ENCODE results near the gene EEPD1.
A peak's percentile ranks its signal among the peaks of the same experiment; 100 is the strongest.

Gene EEPD1

GRCh38 chr7:36284456-36285090 is 131.5 kb downstream of the EEPD1 start:
- DNase-seq: no peak

DNA sequence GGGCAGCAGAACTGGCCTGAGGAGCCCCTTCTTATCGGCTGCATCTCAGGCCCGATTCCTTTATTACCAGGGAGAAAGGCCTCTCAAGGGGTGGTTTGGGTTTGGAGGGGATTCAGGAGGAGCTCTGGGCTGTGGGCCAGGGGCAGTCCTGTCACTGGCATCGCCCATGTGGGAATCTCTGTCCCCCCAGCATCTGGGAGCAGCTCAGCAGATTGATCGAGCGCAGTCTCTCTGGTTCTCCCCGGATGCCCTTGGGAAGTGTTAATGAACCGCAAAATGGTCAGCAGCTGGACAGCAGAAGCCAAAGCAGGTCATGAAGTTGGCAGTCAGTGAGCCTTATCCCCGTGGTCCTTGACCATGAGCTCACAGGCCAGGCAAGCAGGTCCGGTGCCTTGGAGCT is 132.2 kb downstream of the EEPD1 start:
- DNase-seq: no peak

DNA sequence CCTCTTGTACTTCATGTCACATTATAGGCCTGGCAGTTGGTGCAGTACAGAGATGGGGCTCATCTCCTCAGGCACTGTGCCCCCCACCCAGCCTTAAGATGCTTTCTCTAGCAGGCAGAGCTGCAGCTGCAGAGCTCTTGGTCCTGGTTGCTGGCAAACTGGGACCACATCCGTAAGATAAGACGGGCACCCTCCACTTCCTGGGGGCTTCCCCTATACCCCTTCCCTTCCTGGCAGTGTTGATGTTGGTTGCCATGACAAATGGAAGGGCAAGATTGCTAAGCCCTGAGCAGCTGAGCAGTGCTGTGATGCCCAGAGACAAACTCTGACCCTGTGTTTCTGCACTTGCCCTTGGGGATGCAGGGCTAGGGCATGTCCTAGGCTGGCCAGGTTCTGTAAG is 133.2 kb downstream of the EEPD1 start:
- DNase-seq: no peak

GRCh38 chr7:36286688-36287087 is 133.6 kb downstream of the EEPD1 start:
- no peak for DNase-seq

- DNase-seq: no peak
These were observed 134.6 kb downstream of the EEPD1 start for GRCh38 chr7:36287371-36288241.

GRCh38 chr7:36288501-36288900 is 135.4 kb downstream of the EEPD1 start:
- no peak for DNase-seq

DNA sequence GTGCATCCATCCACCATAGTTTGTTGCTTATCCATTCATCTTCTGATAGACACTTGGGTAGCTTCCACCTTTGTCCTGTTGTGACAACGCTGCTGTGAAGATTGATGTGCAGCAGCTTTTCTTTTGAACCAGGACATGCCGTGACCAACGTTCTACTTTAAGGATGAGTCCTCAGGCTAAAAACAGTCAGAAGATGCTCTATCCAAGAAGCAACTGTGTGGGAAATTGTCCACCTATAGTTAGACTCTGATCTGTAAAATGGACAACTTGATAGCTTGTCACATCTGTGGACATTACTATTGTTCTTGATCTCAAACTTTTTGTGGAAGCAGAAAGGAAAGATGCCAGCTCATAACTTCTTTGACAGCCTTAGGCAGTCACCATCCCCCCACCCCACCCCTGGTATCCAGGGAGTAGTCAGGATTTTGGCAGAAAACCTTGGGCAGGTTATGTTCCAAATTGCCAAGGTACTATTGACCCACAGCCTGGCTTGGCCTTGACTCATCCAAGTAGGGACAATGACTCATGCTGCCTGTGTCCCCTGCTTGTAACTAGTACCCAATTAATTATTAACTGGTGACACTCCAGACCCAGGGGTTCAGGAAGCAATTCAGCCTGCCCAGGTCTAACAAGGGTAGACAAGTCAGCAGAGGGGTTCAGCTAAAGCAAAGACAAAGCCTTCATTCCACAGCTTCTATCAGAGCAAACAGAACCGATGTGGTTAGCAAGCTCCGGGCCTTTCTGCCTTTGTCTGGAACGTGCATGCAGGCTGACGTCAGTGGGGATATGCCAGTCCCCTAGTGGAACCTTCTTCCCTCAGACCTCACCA is 137.0 kb downstream of the EEPD1 start:
- no peak for DNase-seq

- peak; percentile 70 for DNase-seq
These were observed 138.6 kb downstream of the EEPD1 start for GRCh38 chr7:36291387-36292316.

DNA sequence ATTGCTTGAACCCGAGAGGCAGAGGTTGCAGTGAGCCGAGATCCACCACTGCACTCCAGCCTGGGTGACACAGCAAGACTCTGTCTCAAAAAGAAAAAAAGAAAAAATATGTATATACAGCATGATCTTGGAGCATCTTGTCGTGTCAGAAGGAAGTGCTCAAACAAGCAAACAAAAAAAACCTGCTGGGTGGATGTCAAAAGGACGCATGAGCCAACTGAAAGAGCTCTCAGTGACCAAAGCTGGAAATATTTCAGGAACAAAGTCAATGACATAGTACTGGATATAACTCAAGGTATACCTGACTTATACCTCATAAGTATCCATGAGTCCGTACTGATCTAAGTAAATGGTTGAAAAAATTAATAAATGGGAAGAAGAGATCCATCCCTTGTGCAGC is 142.0 kb downstream of the EEPD1 start:
- DNase-seq: no peak

- DNase-seq: no peak
These were observed 143.2 kb downstream of the EEPD1 start for GRCh38 chr7:36296284-36296683.

DNA sequence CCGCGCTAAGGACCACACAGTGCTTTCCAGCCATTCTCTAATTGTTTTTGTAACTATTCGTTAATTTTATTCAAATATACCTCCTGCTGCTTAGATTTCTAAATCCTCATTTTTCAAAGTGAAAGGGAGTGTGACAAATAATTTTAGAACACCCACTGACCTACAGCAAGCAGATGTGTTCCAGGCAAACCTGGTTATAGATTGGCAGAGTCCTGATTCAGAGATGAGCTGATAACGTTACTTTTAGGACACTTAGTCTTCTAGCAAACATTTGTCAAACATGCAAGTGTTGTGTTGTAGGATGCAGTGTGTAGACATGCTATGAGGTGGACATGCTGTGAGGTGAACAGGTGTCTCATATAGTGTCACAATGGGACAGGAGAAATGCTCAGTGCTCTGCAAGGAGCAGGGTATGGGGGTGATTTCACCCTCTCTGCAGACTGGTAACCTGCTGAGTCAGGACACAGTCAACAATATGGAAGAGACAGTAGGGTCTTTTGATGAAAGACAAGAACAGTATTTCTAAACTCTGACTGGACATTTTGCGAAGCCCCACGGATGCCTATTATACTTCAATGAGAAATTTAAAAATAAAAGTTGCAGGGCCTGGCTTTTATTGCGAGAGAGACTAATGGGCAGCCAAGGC is 144.4 kb downstream of the EEPD1 start:
- DNase-seq: no peak

DNA sequence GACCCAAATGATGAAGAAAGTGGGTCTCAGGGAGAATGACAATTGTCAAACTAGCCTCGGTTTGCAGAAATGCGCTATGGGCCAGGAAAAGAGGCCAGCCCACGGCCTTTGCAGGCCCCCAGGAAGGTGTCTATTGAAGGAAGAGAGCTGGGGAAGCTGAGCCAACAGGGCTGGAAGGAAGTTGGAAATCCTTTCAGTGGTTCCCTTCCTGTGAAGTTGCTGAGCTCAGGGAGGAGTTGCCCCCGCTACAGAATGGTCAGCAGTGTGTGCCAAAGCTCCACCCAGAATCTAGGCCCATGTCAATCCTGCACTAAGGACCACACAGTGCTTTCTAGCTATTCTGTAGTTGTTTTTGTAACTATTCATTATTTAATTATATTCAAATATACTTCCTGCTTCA is 145.1 kb downstream of the EEPD1 start:
- no peak for DNase-seq

- DNase-seq: no peak
These were observed 146.2 kb downstream of the EEPD1 start for GRCh38 chr7:36299223-36299774.

DNA sequence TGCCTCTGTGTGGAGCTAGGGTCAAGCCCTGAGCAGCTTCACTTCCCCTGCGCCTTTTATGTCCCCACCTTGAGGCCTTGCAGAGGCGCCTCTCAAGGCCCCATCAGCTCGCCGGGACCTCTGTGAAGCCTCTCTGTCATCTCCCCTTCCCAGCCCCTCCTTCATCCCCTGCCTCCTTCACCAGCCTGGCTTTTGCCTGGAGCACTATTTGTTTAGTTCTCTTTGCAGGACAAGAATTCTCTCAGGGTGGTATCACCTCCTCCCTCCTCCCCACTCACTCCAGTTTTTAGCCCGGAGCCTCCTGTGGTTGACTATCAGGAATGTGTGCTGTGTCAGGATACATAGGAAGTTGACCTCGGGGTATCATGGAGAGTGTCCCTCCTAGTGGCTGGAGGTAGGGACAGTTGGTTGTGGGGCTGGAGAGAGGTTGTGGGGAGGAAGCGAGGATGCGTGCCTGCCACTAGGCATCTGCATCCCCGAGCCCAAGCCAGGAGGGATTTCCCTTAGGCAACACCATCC is 146.8 kb downstream of the EEPD1 start:
- no peak for DNase-seq

GRCh38 chr7:36300696-36301350 is 147.8 kb downstream of the EEPD1 start:
- DNase-seq: no peak

DNA sequence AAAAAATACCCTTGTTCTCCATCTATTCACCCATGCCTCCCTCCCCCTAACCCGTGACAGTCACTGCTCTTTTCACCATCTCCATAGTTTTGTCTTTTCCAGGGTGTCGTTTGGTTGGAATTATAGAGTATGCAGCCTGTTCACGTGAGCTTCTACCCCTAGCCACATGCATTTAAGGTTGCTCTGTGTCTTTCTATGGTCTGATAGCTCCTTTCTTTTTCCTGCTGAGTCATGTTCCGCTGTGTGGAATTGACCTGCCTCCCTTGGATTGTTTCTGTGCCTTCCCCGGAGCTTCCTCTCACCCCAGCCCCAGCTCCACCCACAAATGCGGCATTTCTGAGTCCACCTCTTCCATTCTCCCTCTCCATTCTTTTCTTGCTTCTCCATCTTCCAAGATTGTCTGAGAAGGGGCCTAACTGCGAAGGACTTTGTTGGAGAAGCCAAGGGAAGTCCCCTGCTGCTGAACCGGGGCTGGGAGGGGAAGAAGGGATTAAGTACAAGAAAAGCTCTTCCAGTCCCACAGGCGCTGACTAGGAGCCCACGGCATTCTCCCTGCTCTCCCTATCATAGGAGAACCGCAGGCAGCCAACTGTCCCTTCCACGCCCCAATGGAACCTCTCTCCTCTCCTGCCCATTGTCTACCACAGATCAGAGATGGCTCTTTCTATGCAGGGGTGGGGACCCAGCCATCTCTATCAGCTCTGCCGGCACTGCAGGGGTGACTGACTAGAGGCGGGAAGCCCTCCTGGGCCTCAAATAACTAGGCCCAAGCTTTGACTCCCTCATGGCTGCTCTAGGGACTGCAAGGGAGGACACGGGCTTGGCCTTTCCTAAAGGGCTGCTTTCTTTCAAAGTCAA is 149.1 kb downstream of the EEPD1 start:
- no peak for DNase-seq

DNA sequence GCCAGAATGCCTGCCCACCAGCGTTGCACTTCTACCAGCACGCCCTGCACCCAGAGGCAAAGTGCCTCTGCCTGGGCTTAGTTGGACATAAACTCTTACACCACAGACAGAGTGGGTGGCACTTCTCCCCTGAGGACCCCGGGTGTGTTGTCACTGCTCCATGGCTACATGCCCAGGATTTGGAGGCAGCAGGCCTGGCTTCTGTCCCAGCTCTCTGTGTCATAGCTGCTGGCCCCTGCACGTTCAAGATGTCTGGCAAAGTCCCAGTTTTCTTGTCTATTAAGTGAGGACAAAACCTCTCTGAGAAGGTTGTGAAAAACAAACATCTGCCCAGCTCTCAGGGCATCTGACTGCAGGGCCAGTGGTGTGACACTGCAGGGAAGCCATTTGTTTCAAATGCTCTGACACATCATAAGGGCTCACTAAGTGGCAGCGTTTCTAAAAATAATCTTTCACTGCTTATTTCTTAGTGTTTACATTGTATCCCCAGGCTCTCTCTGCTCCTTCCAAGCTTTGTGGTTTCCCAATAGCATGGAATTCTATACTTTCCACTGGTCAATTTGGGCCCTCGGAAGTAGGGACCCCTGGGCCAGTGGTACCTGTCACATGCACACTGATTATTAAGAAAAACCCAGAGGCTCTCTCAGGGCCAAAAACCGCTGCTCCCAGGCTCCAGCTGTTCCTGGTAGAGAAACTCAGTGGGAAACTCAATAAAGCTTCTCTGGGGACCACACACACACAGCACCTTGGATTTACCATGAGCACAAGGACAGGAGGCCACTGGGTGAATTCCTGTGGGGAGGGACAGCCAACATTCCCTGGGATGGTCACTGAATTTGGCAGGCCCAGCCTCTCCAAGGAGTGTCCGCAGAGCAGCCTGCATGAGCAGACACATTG is 150.4 kb downstream of the EEPD1 start:
- peak; percentile 90 for DNase-seq

DNA sequence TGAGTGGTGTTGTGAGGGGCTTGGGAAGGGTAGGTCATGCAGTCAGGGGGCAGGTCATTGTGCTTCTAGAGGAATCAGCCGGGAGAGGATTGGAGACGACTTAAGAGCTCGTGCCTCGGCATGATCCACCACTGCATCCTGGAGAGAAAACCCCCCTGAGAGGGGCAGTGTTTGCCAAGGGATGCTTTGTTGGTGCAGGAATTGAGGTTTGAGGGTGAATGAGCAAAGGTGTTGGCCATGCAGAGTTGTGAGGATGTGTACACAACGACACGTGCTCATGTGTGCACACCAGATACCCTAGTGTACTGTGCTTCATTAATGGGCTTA is 151.0 kb downstream of the EEPD1 start:
- no peak for DNase-seq

GRCh38 chr7:36305226-36305625 is 152.2 kb downstream of the EEPD1 start:
- DNase-seq: no peak
